ENCODE measurements around the gene LSS.

DNA sequence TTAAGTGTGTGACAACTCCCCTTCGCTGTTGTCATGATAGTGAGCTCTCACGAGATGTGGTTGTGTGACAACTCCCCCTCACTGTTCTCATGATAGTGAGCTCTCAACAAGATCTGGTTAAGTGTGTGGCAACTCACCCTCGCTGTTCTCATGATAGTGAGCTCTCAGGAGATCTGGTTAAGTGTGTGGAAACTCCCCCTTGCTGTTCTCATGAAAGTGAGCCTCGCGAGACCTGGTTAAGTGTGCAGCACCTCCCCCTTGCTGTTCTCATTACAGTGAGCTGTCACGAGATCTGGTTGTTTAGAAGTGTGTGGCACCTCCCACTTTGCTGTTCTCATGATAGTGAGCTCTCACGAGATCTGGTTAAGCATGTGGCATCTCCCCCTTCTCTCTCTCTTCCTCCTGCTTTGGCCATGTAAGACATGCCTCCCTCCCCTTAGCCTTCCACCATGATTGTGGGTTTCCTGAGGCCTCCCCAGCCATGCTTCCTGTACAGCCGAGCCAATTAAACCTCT is 25.1 kb upstream of the LSS start:
- TF ChIP-seq, protein P1, sequence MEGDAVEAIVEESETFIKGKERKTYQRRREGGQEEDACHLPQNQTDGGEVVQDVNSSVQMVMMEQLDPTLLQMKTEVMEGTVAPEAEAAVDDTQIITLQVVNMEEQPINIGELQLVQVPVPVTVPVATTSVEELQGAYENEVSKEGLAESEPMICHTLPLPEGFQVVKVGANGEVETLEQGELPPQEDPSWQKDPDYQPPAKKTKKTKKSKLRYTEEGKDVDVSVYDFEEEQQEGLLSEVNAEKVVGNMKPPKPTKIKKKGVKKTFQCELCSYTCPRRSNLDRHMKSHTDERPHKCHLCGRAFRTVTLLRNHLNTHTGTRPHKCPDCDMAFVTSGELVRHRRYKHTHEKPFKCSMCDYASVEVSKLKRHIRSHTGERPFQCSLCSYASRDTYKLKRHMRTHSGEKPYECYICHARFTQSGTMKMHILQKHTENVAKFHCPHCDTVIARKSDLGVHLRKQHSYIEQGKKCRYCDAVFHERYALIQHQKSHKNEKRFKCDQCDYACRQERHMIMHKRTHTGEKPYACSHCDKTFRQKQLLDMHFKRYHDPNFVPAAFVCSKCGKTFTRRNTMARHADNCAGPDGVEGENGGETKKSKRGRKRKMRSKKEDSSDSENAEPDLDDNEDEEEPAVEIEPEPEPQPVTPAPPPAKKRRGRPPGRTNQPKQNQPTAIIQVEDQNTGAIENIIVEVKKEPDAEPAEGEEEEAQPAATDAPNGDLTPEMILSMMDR (IDR thresholded peaks at IDR 0.05; ENCODE audit: control extremely low read depth in 1 of 3, insufficient read depth in 1 of 3, low read depth in 1 of 3, low read length in 3 of 3), result no peak
- no peak for TF ChIP-seq HDAC2 (IDR thresholded peaks at IDR 0.05; ENCODE audit: borderline replicate concordance in 1 of 2, low read depth in 2 of 2, low read length in 2 of 2)
- no peak for TF ChIP-seq SP2 (IDR thresholded peaks at IDR 0.05; ENCODE audit: low read length)
- TF ChIP-seq EZH2 (IDR thresholded peaks at IDR 0.05; ENCODE audit: low read depth, low read length, severe bottlenecking), result no peak
- TF ChIP-seq, protein P2, sequence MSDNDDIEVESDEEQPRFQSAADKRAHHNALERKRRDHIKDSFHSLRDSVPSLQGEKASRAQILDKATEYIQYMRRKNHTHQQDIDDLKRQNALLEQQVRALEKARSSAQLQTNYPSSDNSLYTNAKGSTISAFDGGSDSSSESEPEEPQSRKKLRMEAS (IDR thresholded peaks at IDR 0.05), result no peak
- no peak for TF ChIP-seq POLR2A (IDR thresholded peaks at IDR 0.05; ENCODE audit: control extremely low read depth in 1 of 2, low read depth in 2 of 2, low read length in 2 of 2)

Data from H1 (cell line).